Stomach (tissue), 4 donors: Measurements from ENCODE around the gene CFAP52.

Experiments
- EP300 ChIP-seq: sonication (generic); formaldehyde crosslinking; IDR thresholded peaks from one replicate; pipeline ENCODE4 v1.6.1; 2017; ENCODE audit warnings: antibody characterized with exemption
- POLR2A ChIP-seq, 4 donors: fragments of 450-650 bp; IDR thresholded peaks; one replicate each; pipeline ENCODE4 v1.6.1; 2016; ENCODE audit warnings: antibody characterized with exemption in 4 of 4, control low read depth in 2 of 4, mild to moderate bottlenecking in 1 of 4, moderate library complexity in 1 of 4
- POLR2AphosphoS5 ChIP-seq, 3 donors: sonication (generic); formaldehyde crosslinking; IDR thresholded peaks; one replicate each; pipeline ENCODE4 v1.6.1; 2016; ENCODE audit warnings: antibody characterized with exemption in 3 of 3
- TF ChIP-seq, protein P1 (sequence below), 7 experiments: fragments of 450-650 bp in 4 of 7; fragments of 200-600 bp in 3 of 7; sonication (generic) in 3 of 7; IDR thresholded peaks; one replicate each; pipeline ENCODE4 v1.5.1; 2016 to 2019; ENCODE audit warnings: antibody characterized with exemption in 7 of 7, control low read depth in 2 of 7, mild to moderate bottlenecking in 1 of 7

GRCh38 chr17:9527788-9528187 lies 48.7 kb upstream of the CFAP52 start:
- TF ChIP-seq, protein P1, sequence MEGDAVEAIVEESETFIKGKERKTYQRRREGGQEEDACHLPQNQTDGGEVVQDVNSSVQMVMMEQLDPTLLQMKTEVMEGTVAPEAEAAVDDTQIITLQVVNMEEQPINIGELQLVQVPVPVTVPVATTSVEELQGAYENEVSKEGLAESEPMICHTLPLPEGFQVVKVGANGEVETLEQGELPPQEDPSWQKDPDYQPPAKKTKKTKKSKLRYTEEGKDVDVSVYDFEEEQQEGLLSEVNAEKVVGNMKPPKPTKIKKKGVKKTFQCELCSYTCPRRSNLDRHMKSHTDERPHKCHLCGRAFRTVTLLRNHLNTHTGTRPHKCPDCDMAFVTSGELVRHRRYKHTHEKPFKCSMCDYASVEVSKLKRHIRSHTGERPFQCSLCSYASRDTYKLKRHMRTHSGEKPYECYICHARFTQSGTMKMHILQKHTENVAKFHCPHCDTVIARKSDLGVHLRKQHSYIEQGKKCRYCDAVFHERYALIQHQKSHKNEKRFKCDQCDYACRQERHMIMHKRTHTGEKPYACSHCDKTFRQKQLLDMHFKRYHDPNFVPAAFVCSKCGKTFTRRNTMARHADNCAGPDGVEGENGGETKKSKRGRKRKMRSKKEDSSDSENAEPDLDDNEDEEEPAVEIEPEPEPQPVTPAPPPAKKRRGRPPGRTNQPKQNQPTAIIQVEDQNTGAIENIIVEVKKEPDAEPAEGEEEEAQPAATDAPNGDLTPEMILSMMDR (IDR thresholded peaks at IDR 0.05): no peak
- TF ChIP-seq POLR2A (IDR thresholded peaks at IDR 0.05): no peak
- TF ChIP-seq POLR2AphosphoS5 (IDR thresholded peaks at IDR 0.05): no peak
- TF ChIP-seq EP300: no peak
